ENCODE measurements around the gene NUDCD3. TPM values are rescaled to one million over a fixed set of nuclear protein-coding genes. Genes with fewer than 3 reads are reported as not detected.

Gene NUDCD3
- total RNA-seq, 1 experiment from 2014 or later, result 82.3 TPM

DNA sequence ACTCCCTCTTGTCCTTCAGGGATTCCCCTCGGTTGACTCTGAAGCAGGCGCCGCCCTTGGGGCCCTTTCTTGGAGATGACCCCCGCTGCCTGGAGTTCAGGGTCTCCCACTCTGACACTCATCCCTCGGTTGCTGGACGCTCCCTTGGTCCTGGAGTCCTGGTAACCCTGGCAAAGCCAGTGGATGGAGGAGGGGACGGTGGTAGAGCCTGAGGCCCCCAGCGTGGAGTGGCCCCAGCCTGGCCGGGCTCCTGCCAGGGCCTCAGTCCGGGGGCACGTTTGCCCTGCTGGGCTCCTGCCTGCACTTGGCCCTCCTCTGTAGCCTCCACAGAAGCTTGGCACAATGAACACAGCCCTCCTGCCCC lies 155.7 kb downstream of the NUDCD3 start:
- Histone ChIP-seq H3K36me3 (ENCODE audit: low read depth, low read length) (no peaks in the 10 kb centered on the region), H3K4me3 (ENCODE audit: low read length) (no peak overlapping the region), H3K79me2 (ENCODE audit: low read length) (no peaks in the 10 kb centered on the region), H3K9me2 (replicated peaks; ENCODE audit: low read length) (no peaks in the 10 kb centered on the region), H3F3A (ENCODE audit: low read length, unreplicated experiment) (no peaks in the 10 kb centered on the region), H2AFZ (ENCODE audit: low read length) (no peak overlapping the region), H3K4me2 (ENCODE audit: low read length) (no peak overlapping the region), H3K9me3 (ENCODE audit: low read length) (no peaks in the 10 kb centered on the region), H3K27me3 (ENCODE audit: low read length) (no peaks in the 10 kb centered on the region), H3K27ac (ENCODE audit: low read length) (no peak overlapping the region), H3K4me1 (ENCODE audit: insufficient read depth, low read length) (no peaks in the 10 kb centered on the region), H3K9ac (ENCODE audit: low read length) (no peak overlapping the region), H4K20me1 (ENCODE audit: low read length) (no peaks in the 10 kb centered on the region)
- BruUV-seq (replicated peaks), result no TSS peak
- CTCF ChIA-PET, result no interaction called here
- POLR2A ChIA-PET (ENCODE audit: unreplicated experiment), result no interaction called here
- ATAC-seq (no peak), DNase-seq (no peak)
- TF ChIP-seq EZH2phosphoT487 (IDR thresholded peaks at IDR 0.05; ENCODE audit: borderline replicate concordance, low read length) (no peak), EZH2 (IDR thresholded peaks at IDR 0.05; ENCODE audit: low read length, unreplicated experiment) (no peak)
- TF ChIP-seq, protein P1, sequence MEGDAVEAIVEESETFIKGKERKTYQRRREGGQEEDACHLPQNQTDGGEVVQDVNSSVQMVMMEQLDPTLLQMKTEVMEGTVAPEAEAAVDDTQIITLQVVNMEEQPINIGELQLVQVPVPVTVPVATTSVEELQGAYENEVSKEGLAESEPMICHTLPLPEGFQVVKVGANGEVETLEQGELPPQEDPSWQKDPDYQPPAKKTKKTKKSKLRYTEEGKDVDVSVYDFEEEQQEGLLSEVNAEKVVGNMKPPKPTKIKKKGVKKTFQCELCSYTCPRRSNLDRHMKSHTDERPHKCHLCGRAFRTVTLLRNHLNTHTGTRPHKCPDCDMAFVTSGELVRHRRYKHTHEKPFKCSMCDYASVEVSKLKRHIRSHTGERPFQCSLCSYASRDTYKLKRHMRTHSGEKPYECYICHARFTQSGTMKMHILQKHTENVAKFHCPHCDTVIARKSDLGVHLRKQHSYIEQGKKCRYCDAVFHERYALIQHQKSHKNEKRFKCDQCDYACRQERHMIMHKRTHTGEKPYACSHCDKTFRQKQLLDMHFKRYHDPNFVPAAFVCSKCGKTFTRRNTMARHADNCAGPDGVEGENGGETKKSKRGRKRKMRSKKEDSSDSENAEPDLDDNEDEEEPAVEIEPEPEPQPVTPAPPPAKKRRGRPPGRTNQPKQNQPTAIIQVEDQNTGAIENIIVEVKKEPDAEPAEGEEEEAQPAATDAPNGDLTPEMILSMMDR (conservative IDR thresholded peaks at IDR 0.05; ENCODE audit: low read depth, low read length), result no peak
- intact Hi-C loops (cut with micrococcal nuclease), result no loop called here

DNA sequence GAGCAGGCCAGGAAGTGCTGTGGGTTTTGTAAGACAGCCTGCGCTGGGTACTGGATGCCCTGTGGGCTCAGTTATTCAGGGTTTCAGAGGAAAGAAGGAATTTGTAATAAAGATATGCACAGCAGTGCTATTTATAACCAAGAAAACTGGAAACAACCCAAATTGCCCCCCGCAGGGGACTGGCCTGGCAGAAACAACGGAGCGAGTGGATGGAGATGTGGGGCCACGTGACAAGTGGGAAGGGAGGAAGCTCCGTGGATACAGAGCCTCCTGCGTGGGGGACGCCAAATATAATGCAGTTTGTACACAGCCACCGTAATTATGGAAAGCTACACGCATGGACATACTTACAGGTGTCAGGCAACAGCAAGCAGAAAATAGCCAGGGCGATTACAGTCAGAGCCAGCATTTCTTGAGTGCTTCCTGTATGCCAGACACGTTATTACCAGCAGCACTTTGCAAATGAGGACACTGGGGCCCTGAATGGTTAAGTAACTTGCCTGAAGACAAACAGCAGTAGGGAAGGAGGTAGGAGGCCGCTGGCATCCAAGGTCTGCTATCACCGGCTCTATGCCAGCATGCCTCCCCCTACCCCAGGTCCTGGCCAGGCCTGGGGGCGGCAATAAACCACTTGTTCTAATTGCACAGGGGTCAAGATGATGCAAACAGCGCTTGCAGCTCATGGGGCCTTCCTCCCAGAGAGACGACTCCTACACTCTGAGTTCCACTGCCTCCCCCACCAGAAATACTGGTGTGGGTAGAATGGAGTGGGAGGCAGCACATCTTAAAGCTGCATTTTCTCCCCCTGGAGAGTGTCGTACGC lies 156.3 kb downstream of the NUDCD3 start:
- Histone ChIP-seq H3K27me3 (ENCODE audit: low read length) (no peaks in the 10 kb centered on the region), H4K20me1 (ENCODE audit: low read length) (no peaks in the 10 kb centered on the region), H3K79me2 (ENCODE audit: low read length) (no peaks in the 10 kb centered on the region), H3K27ac (ENCODE audit: low read length) (no peak overlapping the region), H3F3A (ENCODE audit: low read length, unreplicated experiment) (no peaks in the 10 kb centered on the region), H3K4me1 (ENCODE audit: insufficient read depth, low read length) (no peaks in the 10 kb centered on the region), H3K9me2 (replicated peaks; ENCODE audit: low read length) (no peaks in the 10 kb centered on the region), H2AFZ (ENCODE audit: low read length) (no peak overlapping the region), H3K36me3 (ENCODE audit: low read depth, low read length) (no peaks in the 10 kb centered on the region), H3K9ac (ENCODE audit: low read length) (no peak overlapping the region), H3K4me3 (ENCODE audit: low read length) (no peak overlapping the region), H3K9me3 (ENCODE audit: low read length) (no peaks in the 10 kb centered on the region), H3K4me2 (ENCODE audit: low read length) (no peak overlapping the region)
- no peak for ATAC-seq
- no TSS peak for BruUV-seq (replicated peaks)
- ChIA-PET CTCF (no interaction called here), POLR2A (ENCODE audit: unreplicated experiment) (no interaction called here)
- no peak for TF ChIP-seq EZH2 (IDR thresholded peaks at IDR 0.05; ENCODE audit: low read length, unreplicated experiment)
- TF ChIP-seq EZH2phosphoT487 (IDR thresholded peaks at IDR 0.05; ENCODE audit: borderline replicate concordance, low read length), result no peak
- TF ChIP-seq, protein P1 (conservative IDR thresholded peaks at IDR 0.05; ENCODE audit: low read depth, low read length), result no peak
- no peak for DNase-seq
- intact Hi-C loops (cut with micrococcal nuclease), result no loop called here

DNA sequence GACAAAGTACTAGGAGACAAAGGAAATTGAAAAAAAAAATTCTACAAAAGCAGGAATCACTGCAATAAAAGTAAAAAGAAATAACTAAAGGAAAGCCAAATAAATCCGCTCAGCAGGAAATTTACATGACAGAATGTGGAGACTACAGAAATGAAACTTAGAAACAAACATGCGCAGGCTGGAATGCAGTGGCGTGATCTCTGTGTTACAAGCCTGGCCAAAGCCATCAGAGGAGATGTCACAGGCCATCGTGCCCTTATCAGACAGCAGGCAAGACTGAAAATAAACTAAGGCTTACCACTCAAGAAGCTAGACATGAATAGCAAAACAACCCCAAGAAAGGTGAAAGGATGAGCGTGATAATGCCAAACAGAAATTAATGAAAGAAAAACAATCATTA lies 158.8 kb downstream of the NUDCD3 start:
- no peak for ATAC-seq
- H3K36me3 ChIP-seq (ENCODE audit: low read depth, low read length), result no peaks in the 10 kb centered on the region
- no peak overlapping the region for H3K27ac ChIP-seq (ENCODE audit: low read length)
- ChIA-PET POLR2A (ENCODE audit: unreplicated experiment) (interaction anchor here (0.6 kb wide), 1 partner anchor 39 kb away, joined by 4 read pairs; no protein-coding TSS in a partner anchor), CTCF (no interaction called here)
- no peaks in the 10 kb centered on the region for H3K9me2 ChIP-seq (replicated peaks; ENCODE audit: low read length)
- intact Hi-C loops (cut with micrococcal nuclease), result no loop called here
- no peak for DNase-seq
- no peak overlapping the region for H3K4me2 ChIP-seq (ENCODE audit: low read length)
- no peaks in the 10 kb centered on the region for H3K9me3 ChIP-seq (ENCODE audit: low read length)
- no peaks in the 10 kb centered on the region for H3K79me2 ChIP-seq (ENCODE audit: low read length)
- no peaks in the 10 kb centered on the region for H4K20me1 ChIP-seq (ENCODE audit: low read length)
- H2AFZ ChIP-seq (ENCODE audit: low read length), result no peak overlapping the region
- TF ChIP-seq EZH2phosphoT487 (IDR thresholded peaks at IDR 0.05; ENCODE audit: borderline replicate concordance, low read length), result no peak
- TF ChIP-seq, protein P1 (conservative IDR thresholded peaks at IDR 0.05; ENCODE audit: low read depth, low read length), result no peak
- TF ChIP-seq EZH2 (IDR thresholded peaks at IDR 0.05; ENCODE audit: low read length, unreplicated experiment), result no peak
- no peaks in the 10 kb centered on the region for H3K4me1 ChIP-seq (ENCODE audit: insufficient read depth, low read length)
- no peak overlapping the region for H3K9ac ChIP-seq (ENCODE audit: low read length)
- peaks cover under 1% of the 10 kb centered on the region; the same call in 1 of the 2 replicates for H3K27me3 ChIP-seq (ENCODE audit: low read length)
- BruUV-seq (replicated peaks), result no TSS peak
- no peak overlapping the region for H3K4me3 ChIP-seq (ENCODE audit: low read length)
- H3F3A ChIP-seq (ENCODE audit: low read length, unreplicated experiment), result no peaks in the 10 kb centered on the region

Measured in PC-3 (cell line).